GM12891 (cell line): ENCODE measurements around the gene RPP25L.

Source experiments
- POLR2A ChIP-seq: IDR thresholded peaks from 2 replicates; pipeline ENCODE4 v1.6.1; 2011; ENCODE audit warnings: low read depth, low read length, control low read depth
- POLR2AphosphoS5 ChIP-seq: IDR thresholded peaks from 2 replicates; pipeline ENCODE4 v1.6.1; 2011; ENCODE audit warnings: low read depth, low read length, control low read depth

GRCh38 chr9:34606905-34607304 is 5.0 kb downstream of the RPP25L start:
- TF ChIP-seq POLR2A (no peak), POLR2AphosphoS5 (no peak)
